ENCODE measurements around the gene DSEL. TPM values are rescaled to one million over a fixed set of nuclear protein-coding genes. Genes with fewer than 3 reads are reported as not detected.

Gene DSEL
- total RNA-seq, 2 experiments from 2014 or later = not detected

DNA sequence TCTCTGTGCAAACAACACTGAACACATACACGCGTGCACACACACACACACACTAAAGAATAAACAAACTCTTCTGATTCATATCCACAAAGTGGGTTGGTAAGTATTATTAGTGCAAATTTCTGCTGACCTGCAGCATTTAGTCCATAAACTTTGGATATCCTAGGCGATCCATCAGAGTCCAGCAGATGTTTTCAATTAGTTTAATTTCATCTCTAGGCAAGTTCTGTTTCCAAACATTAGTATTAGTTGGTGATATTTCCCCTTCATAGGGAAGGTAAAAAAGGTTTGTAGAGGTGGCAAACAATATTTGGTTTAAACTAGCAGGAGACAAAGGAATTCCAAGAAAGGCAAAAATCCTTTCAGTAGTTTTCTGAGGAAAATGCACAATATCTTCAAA, 5.7 kb downstream of the DSEL start:
- DNase-seq (ENCODE audit: low spot score) = no peak
- intact Hi-C loops (cut with micrococcal nuclease; ENCODE audit: unreplicated experiment) = no loop called here
- no TSS peak for BruUV-seq (replicated peaks)
- no peak overlapping the region for H3K27ac ChIP-seq (ENCODE audit: low read depth, low read length, poor library complexity, severe bottlenecking)
- H3K9me3 ChIP-seq (ENCODE audit: low read length) = no peaks in the 10 kb centered on the region
- POLR2A ChIA-PET = no interaction called here
- H3K4me3 ChIP-seq (ENCODE audit: low read depth, low read length, poor library complexity, severe bottlenecking) = no peak overlapping the region
- H3K9me2 ChIP-seq (ENCODE audit: insufficient read depth, low read length) = no peaks in the 10 kb centered on the region
- TF ChIP-seq EZH2phosphoT487 (IDR thresholded peaks at IDR 0.05; ENCODE audit: borderline replicate concordance, low read depth, low read length) = no peak
- TF ChIP-seq CTCF (conservative IDR thresholded peaks at IDR 0.05; ENCODE audit: low read length) = no peak
- no peaks in the 10 kb centered on the region for H4K20me1 ChIP-seq (ENCODE audit: insufficient read depth, low read length)
- no peaks in the 10 kb centered on the region for H3K4me1 ChIP-seq (ENCODE audit: insufficient read depth, low read length, poor library complexity, severe bottlenecking)
- no peaks in the 10 kb centered on the region for H3K79me2 ChIP-seq (ENCODE audit: insufficient read depth, low read depth, low read length)
- CTCF ChIA-PET (ENCODE audit: unreplicated experiment) = no interaction called here
- no peaks in the 10 kb centered on the region for H3K36me3 ChIP-seq (ENCODE audit: insufficient read depth, low read length)
- H3K4me2 ChIP-seq (ENCODE audit: low read length) = no peak overlapping the region
- no peak overlapping the region for H2AFZ ChIP-seq (ENCODE audit: low read length)

DNA sequence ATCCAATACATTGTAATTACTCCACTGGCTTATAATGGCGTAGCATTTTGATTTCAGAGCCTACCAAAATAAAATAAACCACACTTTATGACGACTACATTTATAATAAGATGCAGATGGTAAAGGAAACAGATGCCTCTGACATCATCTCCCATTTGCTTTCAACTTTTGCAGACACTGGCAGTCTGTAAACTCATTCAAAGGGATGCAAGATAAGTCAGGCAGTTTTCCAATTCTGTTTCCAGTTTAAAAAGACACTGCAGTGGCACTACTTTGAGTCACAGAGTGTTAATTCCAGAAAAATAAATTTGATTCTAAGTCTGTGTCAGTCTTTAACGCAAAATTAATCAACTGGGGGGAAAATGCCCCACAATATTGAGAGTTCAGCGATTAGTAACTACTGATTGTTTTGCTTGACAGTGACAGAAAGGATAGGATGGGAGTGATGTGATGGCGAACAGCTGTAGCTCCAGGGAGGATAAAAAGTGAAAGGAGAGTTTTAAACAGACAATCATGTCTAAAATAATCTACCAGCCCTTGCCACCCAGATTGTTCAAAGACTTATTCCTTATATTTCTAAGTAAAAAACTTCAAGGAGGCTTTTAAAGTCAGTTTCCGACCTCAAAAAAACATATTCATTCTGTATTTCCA, 6.7 kb downstream of the DSEL start:
- no peak overlapping the region for H3K27ac ChIP-seq (ENCODE audit: low read depth, low read length, poor library complexity, severe bottlenecking)
- H3K36me3 ChIP-seq (ENCODE audit: insufficient read depth, low read length) = no peaks in the 10 kb centered on the region
- no peak for TF ChIP-seq CTCF (conservative IDR thresholded peaks at IDR 0.05; ENCODE audit: low read length)
- no peak for TF ChIP-seq EZH2phosphoT487 (IDR thresholded peaks at IDR 0.05; ENCODE audit: borderline replicate concordance, low read depth, low read length)
- H2AFZ ChIP-seq (ENCODE audit: low read length) = no peak overlapping the region
- intact Hi-C loops (cut with micrococcal nuclease; ENCODE audit: unreplicated experiment) = no loop called here
- no peak overlapping the region for H3K4me3 ChIP-seq (ENCODE audit: low read depth, low read length, poor library complexity, severe bottlenecking)
- no peaks in the 10 kb centered on the region for H3K9me2 ChIP-seq (ENCODE audit: insufficient read depth, low read length)
- DNase-seq (ENCODE audit: low spot score) = no peak
- BruUV-seq (replicated peaks) = no TSS peak
- H3K9me3 ChIP-seq (ENCODE audit: low read length) = no peaks in the 10 kb centered on the region
- no peaks in the 10 kb centered on the region for H3K4me1 ChIP-seq (ENCODE audit: insufficient read depth, low read length, poor library complexity, severe bottlenecking)
- H3K79me2 ChIP-seq (ENCODE audit: insufficient read depth, low read depth, low read length) = no peaks in the 10 kb centered on the region
- H4K20me1 ChIP-seq (ENCODE audit: insufficient read depth, low read length) = no peaks in the 10 kb centered on the region
- CTCF ChIA-PET (ENCODE audit: unreplicated experiment) = no interaction called here
- no peak overlapping the region for H3K4me2 ChIP-seq (ENCODE audit: low read length)
- POLR2A ChIA-PET = no interaction called here

DNA sequence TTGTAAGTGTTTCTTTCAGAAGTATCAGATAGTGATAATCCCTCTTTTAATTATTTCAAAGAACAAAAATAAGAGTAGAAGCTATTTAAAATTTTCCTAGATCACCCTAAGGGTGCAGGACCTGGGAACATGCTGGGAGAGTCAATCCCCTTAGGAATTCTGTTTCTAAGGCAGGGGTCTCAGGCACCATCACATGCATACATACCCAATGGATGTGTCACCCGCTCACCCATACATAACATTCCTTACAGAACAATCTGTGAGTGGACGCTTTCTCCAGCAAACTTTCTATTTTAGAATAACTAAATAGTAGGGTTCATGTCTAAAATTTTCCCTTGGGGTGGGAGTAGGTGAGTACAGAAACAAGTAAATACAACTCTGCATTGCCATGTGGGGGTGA, 8.4 kb downstream of the DSEL start:
- no peak overlapping the region for H3K27ac ChIP-seq (ENCODE audit: low read depth, low read length, poor library complexity, severe bottlenecking)
- CTCF ChIA-PET (ENCODE audit: unreplicated experiment) = no interaction called here
- no peak for DNase-seq (ENCODE audit: low spot score)

More for the DNA sequence above, 8.4 kb downstream of the DSEL start:
- TF ChIP-seq EZH2phosphoT487 (IDR thresholded peaks at IDR 0.05; ENCODE audit: borderline replicate concordance, low read depth, low read length) (no peak), CTCF (conservative IDR thresholded peaks at IDR 0.05; ENCODE audit: low read length) (no peak)
- no peaks in the 10 kb centered on the region for H3K36me3 ChIP-seq (ENCODE audit: insufficient read depth, low read length)
- intact Hi-C loops (cut with micrococcal nuclease; ENCODE audit: unreplicated experiment) = no loop called here
- no peaks in the 10 kb centered on the region for H3K4me1 ChIP-seq (ENCODE audit: insufficient read depth, low read length, poor library complexity, severe bottlenecking)
- H3K79me2 ChIP-seq (ENCODE audit: insufficient read depth, low read depth, low read length) = no peaks in the 10 kb centered on the region
- no peaks in the 10 kb centered on the region for H3K9me2 ChIP-seq (ENCODE audit: insufficient read depth, low read length)
- POLR2A ChIA-PET = no interaction called here
- H3K9me3 ChIP-seq (ENCODE audit: low read length) = no peaks in the 10 kb centered on the region
- H3K4me2 ChIP-seq (ENCODE audit: low read length) = no peak overlapping the region
- H3K4me3 ChIP-seq (ENCODE audit: low read depth, low read length, poor library complexity, severe bottlenecking) = no peak overlapping the region
- BruUV-seq (replicated peaks) = no TSS peak
- no peaks in the 10 kb centered on the region for H4K20me1 ChIP-seq (ENCODE audit: insufficient read depth, low read length)
- H2AFZ ChIP-seq (ENCODE audit: low read length) = no peak overlapping the region
